Measurements from ENCODE around the gene SLC22A23. TPM values are rescaled to one million over a fixed set of nuclear protein-coding genes. Genes with fewer than 3 reads are reported as not detected.

SLC22A23 gene
- total RNA-seq, 1 donor from 2014 or later, result 19.4 TPM

- Mint-ChIP-seq H3K9me3 (ENCODE audit: low read depth) (peaks cover 15% of the 10 kb centered on the region), H3K27me3 (no peaks in the 10 kb centered on the region), H3K36me3 (ENCODE audit: insufficient read depth) (peaks cover 25% of the 10 kb centered on the region), H3K4me3 (ENCODE audit: low read depth) (no peak overlapping the region), H3K4me1 (ENCODE audit: low read depth) (no peaks in the 10 kb centered on the region), H3K27ac (no peak overlapping the region)
- DNase-seq (ENCODE audit: low spot score, unreplicated experiment), result no peak
- TF ChIP-seq CTCF (IDR thresholded peaks at IDR 0.05; ENCODE audit: unreplicated experiment), result no peak
These were observed 150.0 kb downstream of the SLC22A23 start for GRCh38 chr6:3306848-3307247.

- peaks cover 15% of the 10 kb centered on the region for H3K9me3 Mint-ChIP-seq (ENCODE audit: low read depth)
- no peaks in the 10 kb centered on the region for H3K27me3 Mint-ChIP-seq
- peaks cover 25% of the 10 kb centered on the region for H3K36me3 Mint-ChIP-seq (ENCODE audit: insufficient read depth)
- H3K27ac Mint-ChIP-seq, result no peak overlapping the region
- H3K4me3 Mint-ChIP-seq (ENCODE audit: low read depth), result no peak overlapping the region
- H3K4me1 Mint-ChIP-seq (ENCODE audit: low read depth), result no peaks in the 10 kb centered on the region
- TF ChIP-seq CTCF (IDR thresholded peaks at IDR 0.05; ENCODE audit: unreplicated experiment), result no peak
- no peak for DNase-seq (ENCODE audit: low spot score, unreplicated experiment)
These were observed 151.0 kb downstream of the SLC22A23 start for GRCh38 chr6:3305831-3306230.

GRCh38 chr6:3305216-3305565, 151.7 kb downstream of the SLC22A23 start:
- peaks cover 25% of the 10 kb centered on the region for H3K36me3 Mint-ChIP-seq (ENCODE audit: insufficient read depth)
- TF ChIP-seq CTCF (IDR thresholded peaks at IDR 0.05; ENCODE audit: unreplicated experiment), result no peak
- H3K27ac Mint-ChIP-seq, result no peak overlapping the region

GRCh38 chr6:3304500-3305215, 152.2 kb downstream of the SLC22A23 start:
- H3K4me3 Mint-ChIP-seq (ENCODE audit: low read depth), result no peak overlapping the region
- H3K27me3 Mint-ChIP-seq, result no peaks in the 10 kb centered on the region
- peaks cover 15% of the 10 kb centered on the region for H3K9me3 Mint-ChIP-seq (ENCODE audit: low read depth)
- H3K27ac Mint-ChIP-seq, result no peak overlapping the region
- no peak for TF ChIP-seq CTCF (IDR thresholded peaks at IDR 0.05; ENCODE audit: unreplicated experiment)
- H3K36me3 Mint-ChIP-seq (ENCODE audit: insufficient read depth), result peaks cover 25% of the 10 kb centered on the region
- no peaks in the 10 kb centered on the region for H3K4me1 Mint-ChIP-seq (ENCODE audit: low read depth)
- no peak for DNase-seq (ENCODE audit: low spot score, unreplicated experiment)

More at GRCh38 chr6:3305216-3305565, 151.7 kb downstream of the SLC22A23 start:
- no peaks in the 10 kb centered on the region for H3K4me1 Mint-ChIP-seq (ENCODE audit: low read depth)
- no peak for DNase-seq (ENCODE audit: low spot score, unreplicated experiment)
- H3K9me3 Mint-ChIP-seq (ENCODE audit: low read depth), result peaks cover 15% of the 10 kb centered on the region
- H3K4me3 Mint-ChIP-seq (ENCODE audit: low read depth), result no peak overlapping the region
- H3K27me3 Mint-ChIP-seq, result no peaks in the 10 kb centered on the region

- Mint-ChIP-seq H3K4me1 (ENCODE audit: low read depth) (no peaks in the 10 kb centered on the region), H3K27ac (no peak overlapping the region), H3K36me3 (ENCODE audit: insufficient read depth) (peaks cover 25% of the 10 kb centered on the region), H3K9me3 (ENCODE audit: low read depth) (peaks cover 15% of the 10 kb centered on the region), H3K4me3 (ENCODE audit: low read depth) (no peak overlapping the region), H3K27me3 (no peaks in the 10 kb centered on the region)
- no peak for DNase-seq (ENCODE audit: low spot score, unreplicated experiment)
- no peak for TF ChIP-seq CTCF (IDR thresholded peaks at IDR 0.05; ENCODE audit: unreplicated experiment)
These were observed 152.9 kb downstream of the SLC22A23 start for GRCh38 chr6:3303795-3304411.
